ENCODE measurements around the gene SCD5.
"Not testable (repeated sequence)": the region's sequence is repeated elsewhere in the genome, so short reads cannot be mapped to it uniquely, and the experiment has no call there.

SCD5 gene

GRCh38 chr4:82798168-82799005, at the start of gene SCD5:
SCD5 (minus strand) TSS chr4:82798796; CDS start chr4:82798537, 259 bp downstream.
- DNase-seq (ENCODE audit: low read depth in 2 of 2, low spot score in 1 of 2) = peak in 1 of 2 donors; percentile 35

DNA sequence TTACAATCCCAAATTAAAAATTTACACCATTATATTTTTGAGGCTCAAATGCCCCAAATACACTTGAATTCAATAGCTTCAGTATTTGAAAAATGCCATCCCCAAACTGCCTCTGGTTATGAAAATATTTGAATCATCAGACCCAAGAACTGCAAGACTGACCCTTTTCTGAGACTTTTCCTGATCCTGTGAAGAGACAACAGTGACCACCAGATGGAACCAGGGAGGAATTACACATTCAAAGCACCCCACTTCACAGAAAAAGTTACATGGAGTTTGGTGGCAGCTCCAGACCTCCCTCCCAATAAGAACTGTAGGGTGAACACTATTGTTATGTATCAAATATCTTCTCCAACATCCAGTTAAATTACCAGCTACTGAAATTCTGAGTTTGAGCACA, 44.0 kb upstream of the SCD5 start:
- DNase-seq (ENCODE audit: low read depth in 2 of 2, low spot score in 1 of 2) = no peak

DNA sequence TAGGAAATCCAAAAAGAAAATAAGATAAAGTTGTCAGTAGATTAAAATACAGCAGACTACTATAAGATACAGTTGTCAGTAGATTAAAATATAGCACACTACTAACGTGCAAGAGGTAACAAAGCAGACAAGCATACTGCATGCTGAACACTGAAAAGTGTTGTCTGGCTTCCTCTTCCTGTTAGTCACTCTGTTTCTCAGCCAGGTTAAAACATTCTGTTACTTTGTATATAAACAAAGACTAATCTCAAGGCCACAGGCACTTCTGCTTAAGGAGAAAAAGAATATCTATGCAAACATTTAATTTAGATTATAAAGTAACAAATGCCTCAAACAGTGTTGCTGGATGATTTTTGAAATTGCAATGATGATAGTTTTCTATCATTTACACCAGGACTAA, 41.0 kb upstream of the SCD5 start:
- DNase-seq (ENCODE audit: low read depth in 2 of 2, low spot score in 1 of 2) = no peak

GRCh38 chr4:82833696-82834313, 35.2 kb upstream of the SCD5 start:
- DNase-seq (ENCODE audit: low read depth in 2 of 2, low spot score in 1 of 2) = no peak

- not testable (repeated sequence) for DNase-seq (ENCODE audit: low read depth in 2 of 2, low spot score in 1 of 2)
These were observed 34.5 kb upstream of the SCD5 start for GRCh38 chr4:82833060-82833459.

GRCh38 chr4:82825425-82825824, 26.8 kb upstream of the SCD5 start:
- no peak for DNase-seq (ENCODE audit: low read depth in 2 of 2, low spot score in 1 of 2)

DNA sequence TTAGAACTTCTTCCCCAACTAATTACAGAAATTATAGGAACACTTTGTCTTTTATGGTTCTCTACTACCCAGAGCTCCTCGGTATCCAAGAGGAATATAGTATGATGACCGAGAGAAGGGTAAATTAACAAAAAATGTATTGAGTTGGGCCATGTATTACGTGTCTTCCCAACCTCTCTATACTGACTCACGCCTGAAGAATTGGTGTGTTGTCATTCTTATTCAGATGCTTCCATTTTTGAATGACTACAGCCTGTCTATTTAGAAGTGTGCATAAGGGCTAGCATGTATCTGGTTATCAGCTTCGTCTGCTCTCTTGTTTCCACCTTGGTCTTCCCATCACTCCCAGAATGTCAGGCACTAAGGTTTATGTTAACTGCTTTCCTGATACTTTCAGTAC, 24.5 kb upstream of the SCD5 start:
- DNase-seq (ENCODE audit: low read depth in 2 of 2, low spot score in 1 of 2) = no peak

GRCh38 chr4:82820689-82821088, 22.1 kb upstream of the SCD5 start:
- DNase-seq (ENCODE audit: low read depth in 2 of 2, low spot score in 1 of 2) = no peak

DNA sequence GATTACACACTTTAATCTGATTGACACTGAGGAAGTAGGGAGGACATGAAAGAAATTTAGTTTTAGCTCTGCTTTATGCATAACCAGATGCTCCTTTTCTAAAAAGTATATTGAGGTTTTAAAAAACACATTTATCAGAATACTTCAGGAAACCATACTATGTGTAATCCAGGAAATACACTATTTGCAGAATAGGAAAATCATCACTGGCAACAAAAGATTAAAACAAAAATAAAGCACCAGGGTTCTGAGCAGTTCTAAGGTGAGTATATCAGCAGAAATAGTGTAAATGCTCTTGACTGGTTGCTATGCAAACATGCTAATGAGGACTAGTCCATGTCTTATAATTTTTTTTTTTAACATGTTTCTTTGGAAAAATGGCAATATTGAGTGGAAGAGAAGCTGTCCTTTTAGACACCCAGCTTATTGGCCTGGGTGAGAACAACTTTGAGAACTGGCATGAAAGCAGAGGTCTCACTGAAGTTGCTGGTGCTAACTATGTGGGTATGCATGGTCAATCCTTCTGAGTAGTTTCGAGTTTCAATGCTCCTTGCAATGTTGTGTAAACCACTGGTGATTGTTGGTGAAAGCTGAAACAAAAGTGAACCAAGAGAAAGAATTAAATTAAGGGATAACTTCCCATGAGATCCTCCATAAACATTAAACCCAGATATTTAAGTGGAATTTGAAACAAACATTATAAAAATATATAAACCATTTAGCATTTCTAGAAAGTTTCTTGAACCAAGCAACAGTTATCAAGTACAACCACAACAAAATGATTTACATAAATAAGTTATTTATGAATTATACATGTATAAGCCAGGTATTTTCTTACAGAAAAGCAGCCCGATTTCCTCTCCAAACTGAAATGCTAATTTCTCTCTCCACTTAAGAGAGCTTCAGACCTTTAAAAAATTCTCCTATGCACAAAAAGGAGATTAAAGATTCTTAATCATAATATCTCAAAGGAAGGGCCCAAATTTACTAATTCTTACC, 20.4 kb upstream of the SCD5 start:
- DNase-seq (ENCODE audit: low read depth in 2 of 2, low spot score in 1 of 2) = no peak

- DNase-seq (ENCODE audit: low read depth in 2 of 2, low spot score in 1 of 2) = not testable (repeated sequence)
These were observed 18.3 kb upstream of the SCD5 start for GRCh38 chr4:82816874-82817273.

- DNase-seq (ENCODE audit: low read depth in 2 of 2, low spot score in 1 of 2) = no peak
These were observed 15.4 kb upstream of the SCD5 start for GRCh38 chr4:82814034-82814433.

GRCh38 chr4:82811838-82812341, 13.3 kb upstream of the SCD5 start:
- no peak for DNase-seq (ENCODE audit: low read depth in 2 of 2, low spot score in 1 of 2)

GRCh38 chr4:82811392-82811791, 12.8 kb upstream of the SCD5 start:
- DNase-seq (ENCODE audit: low read depth in 2 of 2, low spot score in 1 of 2) = no peak

DNA sequence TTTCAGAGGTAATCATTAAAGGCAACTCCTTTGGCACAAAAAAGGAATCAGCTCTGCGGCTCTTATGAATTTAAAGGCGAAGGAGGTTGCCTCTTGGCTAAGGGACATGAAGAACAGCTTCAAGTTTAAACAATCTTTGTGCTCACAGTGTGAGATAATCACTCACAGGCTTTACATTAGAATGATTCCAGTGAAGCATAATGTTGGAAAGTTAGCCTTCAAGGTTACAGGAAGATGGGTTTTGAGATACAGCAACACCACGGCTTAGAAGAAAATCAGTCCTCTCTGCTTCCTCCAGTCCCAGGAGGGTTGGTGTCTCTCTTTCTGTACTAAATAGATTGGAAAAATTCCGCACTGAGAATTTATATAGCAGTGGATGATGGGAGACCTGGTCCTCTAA, 11.6 kb upstream of the SCD5 start:
- no peak for DNase-seq (ENCODE audit: low read depth in 2 of 2, low spot score in 1 of 2)

- no peak for DNase-seq (ENCODE audit: low read depth in 2 of 2, low spot score in 1 of 2)
These were observed 11.0 kb upstream of the SCD5 start for GRCh38 chr4:82809619-82810018.

DNA sequence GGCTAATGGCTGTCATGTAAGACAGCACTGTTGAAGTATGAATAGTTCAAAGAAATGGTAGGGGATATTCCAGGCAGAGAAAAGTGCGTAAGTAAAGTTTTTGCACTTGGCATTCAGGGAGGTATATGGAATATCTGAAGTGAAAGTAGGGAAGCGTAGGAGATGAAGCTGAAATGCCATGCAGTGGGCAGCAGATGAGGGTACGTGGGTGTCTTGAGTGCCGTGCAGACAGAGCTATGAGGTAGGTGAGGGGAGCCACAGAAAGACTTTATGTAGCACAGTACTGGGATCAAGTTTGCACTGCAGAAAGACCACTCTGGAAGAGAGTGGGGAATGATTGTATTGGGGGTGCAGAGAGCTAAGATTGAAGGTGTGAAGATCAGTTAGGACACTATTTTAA, 5.2 kb upstream of the SCD5 start:
- no peak for DNase-seq (ENCODE audit: low read depth in 2 of 2, low spot score in 1 of 2)

DNA sequence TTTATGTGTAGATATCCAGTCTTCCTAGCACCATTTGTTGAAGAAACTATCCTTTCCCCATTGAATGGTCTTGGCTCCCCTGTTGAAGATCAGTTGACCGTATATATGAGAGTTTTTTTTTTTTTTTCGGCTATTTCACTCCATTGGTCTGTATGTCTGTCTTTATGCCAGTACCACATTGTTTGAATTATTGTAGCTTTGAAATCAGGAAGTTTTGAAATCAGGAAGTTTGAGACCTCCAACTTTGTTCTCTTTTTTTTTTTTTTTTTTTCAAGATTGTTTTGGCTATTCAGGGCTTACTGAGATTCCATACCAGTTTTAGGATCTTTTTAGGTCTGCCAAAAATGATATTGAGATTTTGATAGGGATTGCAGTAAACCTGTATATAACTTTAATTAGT, 4.3 kb upstream of the SCD5 start:
- DNase-seq (ENCODE audit: low read depth in 2 of 2, low spot score in 1 of 2) = no peak

DNA sequence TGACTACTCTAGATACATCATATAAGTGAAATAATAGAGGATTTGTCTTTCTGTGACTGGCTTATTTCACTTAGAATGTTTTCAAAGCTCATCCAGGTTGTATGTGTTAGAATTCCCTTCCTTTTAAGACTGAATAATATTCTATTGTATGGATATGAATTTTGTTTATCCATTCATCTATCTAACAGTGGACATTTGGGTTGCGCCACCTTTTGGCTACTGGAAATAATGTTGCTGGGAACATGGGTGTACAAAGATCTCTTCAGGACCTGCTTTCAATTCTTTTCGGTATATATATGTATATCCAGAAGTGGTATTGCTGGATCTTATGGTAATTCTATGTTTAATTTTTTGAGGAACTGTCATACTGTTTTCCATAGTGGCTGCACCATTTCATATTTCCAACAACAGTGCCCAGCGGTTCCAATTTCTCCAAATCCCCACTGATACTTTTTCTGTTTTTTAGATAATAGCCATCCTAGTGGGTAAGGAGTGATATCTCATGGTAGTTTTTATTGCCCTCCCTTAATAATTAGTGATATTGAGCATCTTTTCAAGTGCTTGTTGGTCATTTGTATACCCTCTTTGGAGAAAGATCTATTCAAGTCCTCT, 3.4 kb upstream of the SCD5 start:
- DNase-seq (ENCODE audit: low read depth in 2 of 2, low spot score in 1 of 2) = no peak

DNA sequence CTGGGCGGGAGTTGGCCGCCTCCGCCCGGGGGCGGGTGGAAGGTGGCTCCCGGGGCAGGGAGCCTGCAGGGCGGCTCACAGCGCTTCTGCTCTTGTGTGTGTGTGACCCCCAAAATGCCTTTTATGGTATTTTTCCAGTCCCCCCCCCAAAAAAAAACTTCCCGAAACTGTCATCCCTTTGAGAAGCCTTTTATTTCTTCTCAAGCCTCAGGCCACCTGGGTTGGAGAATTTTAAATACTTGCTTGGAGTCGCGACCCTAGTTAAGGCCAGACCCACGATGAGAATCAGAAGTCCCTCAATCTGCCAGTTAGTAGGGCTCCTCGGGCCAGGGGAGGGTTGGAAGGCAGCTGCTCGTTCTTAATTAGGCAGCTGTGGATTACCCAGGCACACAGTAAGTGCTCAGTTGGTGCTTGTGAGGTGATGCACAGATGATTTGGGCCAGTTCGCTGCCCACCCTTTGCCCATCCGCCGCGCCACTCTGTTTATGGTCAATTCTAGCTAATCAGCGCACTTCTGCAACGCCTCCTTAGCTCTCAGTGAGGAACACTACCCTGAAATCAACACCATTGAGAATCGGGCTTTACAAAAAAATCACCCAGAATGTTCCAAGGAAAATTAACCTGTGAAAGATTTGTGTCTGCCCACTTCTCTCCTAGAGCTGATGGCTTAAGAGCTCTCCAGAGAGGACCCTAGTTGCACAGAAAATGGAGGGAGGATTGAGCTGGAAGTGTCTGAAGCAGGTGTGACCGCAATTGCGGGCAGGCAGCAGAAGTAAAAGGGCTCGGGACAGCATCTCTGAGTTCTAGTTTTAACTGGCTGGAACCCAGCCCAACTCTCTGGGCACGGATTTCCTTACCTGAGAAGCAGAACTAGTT, 648 bp upstream of the SCD5 start:
- DNase-seq (ENCODE audit: low read depth in 2 of 2, low spot score in 1 of 2) = no peak
